Esophagus muscularis mucosa (tissue), 4 donors: Measurements from ENCODE around the gene MXI1.

Source experiments
- CTCF ChIP-seq, 3 experiments: fragments of 200-600 bp in 2 of 3; fragments of 450-650 bp in 1 of 3; sonication (generic) in 2 of 3; IDR thresholded peaks; one replicate each; pipeline ENCODE4 v1.5.1; 2017 to 2019; ENCODE audit warnings: antibody characterized with exemption in 3 of 3, mild to moderate bottlenecking in 2 of 3, moderate library complexity in 1 of 3
- EP300 ChIP-seq: sonication (generic); formaldehyde crosslinking; IDR thresholded peaks from one replicate; pipeline ENCODE4 v1.6.1; 2017; ENCODE audit warnings: antibody characterized with exemption
- POLR2A ChIP-seq: fragments of 450-650 bp; IDR thresholded peaks from one replicate; pipeline ENCODE4 v1.6.1; 2017; ENCODE audit warnings: antibody characterized with exemption, moderate library complexity, mild to moderate bottlenecking, low read depth
- POLR2AphosphoS5 ChIP-seq, 2 donors: sonication (generic); formaldehyde crosslinking; IDR thresholded peaks; one replicate each; pipeline ENCODE4 v1.6.1; 2017; ENCODE audit warnings: antibody characterized with exemption in 2 of 2

DNA sequence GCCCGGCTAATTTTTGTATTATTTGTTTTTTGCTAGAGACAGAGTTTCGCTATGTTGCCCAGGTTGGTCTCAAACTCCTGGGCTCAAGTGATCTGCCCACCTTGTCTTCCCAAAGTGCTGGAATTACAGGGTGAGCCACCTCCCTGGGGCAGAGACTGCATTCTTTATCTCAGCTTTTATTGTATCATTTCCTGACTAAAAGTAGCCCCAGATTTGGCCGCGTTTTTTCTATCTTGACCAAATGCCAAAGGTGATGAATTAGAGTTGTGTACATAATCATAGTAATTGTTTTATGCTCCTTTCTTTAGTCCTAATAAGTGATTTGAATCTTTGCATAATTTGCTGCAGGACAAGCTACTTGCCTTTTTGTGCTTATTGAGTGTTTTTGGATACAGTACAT, 100.4 kb downstream of the MXI1 start:
- no peak for TF ChIP-seq CTCF (IDR thresholded peaks at IDR 0.05)
- no peak for TF ChIP-seq POLR2A
- no peak for TF ChIP-seq POLR2AphosphoS5 (IDR thresholded peaks at IDR 0.05)
- no peak for TF ChIP-seq EP300
